K562 (cell line): ENCODE data around the gene TRAP1. TPM values are rescaled to one million over a fixed set of nuclear protein-coding genes. Genes with fewer than 3 reads are reported as not detected.

Experiments
- ATAC-seq: fragments of 200-7000 bp; cut with Tn5 transposase; 3 replicates; pipeline ENCODE4 v1.9.1; 2020; ENCODE audit warnings: moderate library complexity
- BruUV-seq: library from RNA; stranded (reverse); fragments of 400-500 nt; replicated peaks from 2 replicates; lab custom pipeline; 2021; lab: Mats Ljungman, UMichigan
- CTCF ChIA-PET: fragments of 300-600 bp; formaldehyde crosslinking; extraction: SDS; loops from one replicate; lab custom pipeline; 2021; ENCODE audit warnings: low intra/inter-chr PET ratio; lab: Yijun Ruan, JAX
- POLR2A ChIA-PET: fragments of 300-600, 350-650 bp; sonication (Branson Sonifier 250); formaldehyde crosslinking; extraction: SDS; loops from one replicate; lab custom pipeline; 2021; ENCODE audit warnings: antibody characterized with exemption, inconsistent platforms; lab: Yijun Ruan, JAX
- DNase-seq, 4 experiments: peaks; one replicate each; pipeline versions ENCODE4 v3.0.0 to v3.0.0-alpha.2; 2011 to 2018; ENCODE audit warnings: low spot score in 3 of 4, mixed read lengths in 3 of 4; ENCODE audit errors: extremely low read depth in 1 of 4
- FAIRE-seq: peaks from 2 replicates; lab custom pipeline; 2011; peaks lifted over from hg19 to GRCh38; lab: Jason Lieb, UNC
- H2AFZ ChIP-seq: 2 replicates; pipeline ENCODE4 v1.6.0; 2011; ENCODE audit warnings: low read depth, low read length, control low read depth, inconsistent platforms
- H3K27ac ChIP-seq: fragments of 200-600 bp; 3 replicates; pipeline ENCODE4 v1.8.0; 2011; ENCODE audit warnings: low read depth, mild to moderate bottlenecking, control low read depth, inconsistent platforms, low read length, moderate library complexity, mixed read lengths; ENCODE audit errors: extremely low read depth
- H3K27me3 ChIP-seq, 2 experiments: fragments of 300-600 bp in 1 of 2; 2 replicates in 1 of 2; 3 replicates in 1 of 2; pipeline versions ENCODE4 v1.6.0 to v1.8.0; 2011; ENCODE audit warnings: inconsistent platforms in 2 of 2, low read length in 2 of 2, mild to moderate bottlenecking in 1 of 2, mixed read lengths in 1 of 2, moderate library complexity in 1 of 2; ENCODE audit not compliant: control insufficient read depth in 2 of 2, insufficient read depth in 2 of 2
- H3K36me3 ChIP-seq: fragments of 300-600 bp; 3 replicates; pipeline ENCODE4 v1.8.0; 2011; ENCODE audit warnings: mild to moderate bottlenecking, low read length, inconsistent platforms; ENCODE audit not compliant: control insufficient read depth, insufficient read depth
- H3K4me1 ChIP-seq, 2 experiments: fragments of 200-600 bp in 1 of 2; replicated peaks in 1 of 2; 2 replicates in 1 of 2; 3 replicates in 1 of 2; pipeline versions ENCODE4 v1.5.1 to v1.8.0; 2011; ENCODE audit warnings: inconsistent platforms in 2 of 2, low read length in 2 of 2, mild to moderate bottlenecking in 1 of 2, mixed read lengths in 1 of 2, moderate library complexity in 1 of 2; ENCODE audit not compliant: control insufficient read depth in 2 of 2, insufficient read depth in 2 of 2
- H3K4me2 ChIP-seq: 2 replicates; pipeline ENCODE4 v1.6.1; 2011; ENCODE audit warnings: low read length, control low read depth, inconsistent platforms, mixed read lengths; ENCODE audit not compliant: insufficient read depth
- H3K4me3 ChIP-seq: fragments of 200-600 bp; sonication (generic), shearing (Covaris generic); 2 replicates; pipeline ENCODE4 v1.5.1; 2016; ENCODE audit warnings: control low read depth, inconsistent platforms
- H3K79me2 ChIP-seq: fragments of 200-600 bp; 3 replicates; pipeline ENCODE4 v1.8.0; 2011; ENCODE audit warnings: low read length, inconsistent platforms; ENCODE audit not compliant: control insufficient read depth, insufficient read depth
- H3K9ac ChIP-seq, 2 experiments: 2 replicates each; pipeline versions ENCODE4 v1.6.0 to v1.6.1; 2011; ENCODE audit warnings: low read depth in 2 of 2, low read length in 2 of 2, control low read depth in 1 of 2, inconsistent platforms in 1 of 2, mild to moderate bottlenecking in 1 of 2, mixed read lengths in 1 of 2; ENCODE audit not compliant: insufficient read depth in 1 of 2
- H3K9me1 ChIP-seq: one replicate; pipeline ENCODE4 v1.6.0; 2011; ENCODE audit warnings: inconsistent platforms, mild to moderate bottlenecking, low read length, moderate library complexity; ENCODE audit not compliant: control insufficient read depth, insufficient read depth
- H3K9me3 ChIP-seq: replicated peaks from 2 replicates; pipeline ENCODE4 v1.5.1; 2011; ENCODE audit warnings: low read depth, low read length, inconsistent platforms; ENCODE audit not compliant: control insufficient read depth, insufficient read depth
- H4K20me1 ChIP-seq: replicated peaks from 2 replicates; pipeline ENCODE4 v1.6.1; 2011; ENCODE audit warnings: low read length, inconsistent platforms, mixed read lengths; ENCODE audit not compliant: control insufficient read depth, insufficient read depth
- BHLHE40 ChIP-seq: IDR thresholded peaks from 2 replicates; pipeline ENCODE4 v1.6.1; 2011; ENCODE audit warnings: low read length, improper control_type of control experiment
- CBFB ChIP-seq: sonication (generic); formaldehyde crosslinking; IDR thresholded peaks from 2 replicates; pipeline ENCODE4 v1.4.0; 2020; ENCODE audit warnings: mild to moderate bottlenecking, missing genetic modification reagents
- CC2D1A ChIP-seq: fragments of 450-650 bp; IDR thresholded peaks from 2 replicates; pipeline ENCODE4 v1.6.1; 2017; ENCODE audit warnings: mild to moderate bottlenecking
- CREM ChIP-seq: IDR thresholded peaks from 2 replicates; pipeline ENCODE4 v1.6.1; 2014; ENCODE audit warnings: antibody characterized with exemption, low read depth
- DPF2 ChIP-seq: fragments of 450-650 bp; IDR thresholded peaks from 2 replicates; pipeline ENCODE4 v1.6.1; 2016
- EP300 ChIP-seq: IDR thresholded peaks from 2 replicates; pipeline ENCODE4 v1.6.1; 2012; ENCODE audit warnings: low read length, improper control_type of control experiment
- FOSL1 ChIP-seq: fragments of 200-800 bp; sonication (Bioruptor generic); conservative IDR thresholded peaks from 2 replicates; pipeline ENCODE4 v1.6.1; 2016; ENCODE audit warnings: missing genetic modification characterization, missing compliant biosample characterization
- FOXK2 ChIP-seq, 2 experiments: fragments of 450-650 bp; IDR thresholded peaks in 1 of 2; conservative IDR thresholded peaks in 1 of 2; 2 replicates each; pipeline ENCODE4 v1.6.1; 2016; ENCODE audit warnings: low read depth in 2 of 2, mild to moderate bottlenecking in 1 of 2
- JUN ChIP-seq, 2 experiments: sonication (generic) in 1 of 2; formaldehyde crosslinking in 1 of 2; IDR thresholded peaks; 2 replicates each; pipeline versions ENCODE4 v1.6.1 to v1.8.0; 2012 to 2022; ENCODE audit warnings: borderline replicate concordance in 2 of 2, mild to moderate bottlenecking in 2 of 2, improper control_type of control experiment in 1 of 2, low read depth in 1 of 2, low read length in 1 of 2, missing genetic modification reagents in 1 of 2
- KDM2B ChIP-seq: fragments of 250-450 bp; sonication (Bioruptor Pico); IDR thresholded peaks from 2 replicates; pipeline ENCODE4 v1.8.0; 2021; ENCODE audit warnings: mild to moderate bottlenecking, moderate library complexity
- MTA1 ChIP-seq: fragments of 450-650 bp; IDR thresholded peaks from 2 replicates; pipeline ENCODE4 v1.6.1; 2017; ENCODE audit warnings: borderline replicate concordance
- SMARCC2 ChIP-seq: fragments of 450-650 bp; IDR thresholded peaks from 2 replicates; pipeline ENCODE4 v1.6.1; 2017; ENCODE audit warnings: antibody characterized with exemption, moderate library complexity, mild to moderate bottlenecking, low read depth
- TAL1 ChIP-seq: fragments of 450-650 bp; IDR thresholded peaks from 2 replicates; pipeline ENCODE4 v1.6.1; 2016; ENCODE audit warnings: mild to moderate bottlenecking
- TCF3 ChIP-seq: sonication (generic); formaldehyde crosslinking; IDR thresholded peaks from 2 replicates; pipeline ENCODE4 v1.4.0; 2020; ENCODE audit warnings: mild to moderate bottlenecking, missing genetic modification reagents
- TEAD4 ChIP-seq, 2 experiments: sonication (generic) in 1 of 2; formaldehyde crosslinking in 1 of 2; IDR thresholded peaks; 2 replicates each; pipeline versions ENCODE4 v1.6.1 to v1.8.0; 2012 to 2022; ENCODE audit warnings: borderline replicate concordance in 1 of 2, inconsistent platforms in 1 of 2, low read length in 1 of 2, mild to moderate bottlenecking in 1 of 2, missing genetic modification reagents in 1 of 2
- YY1 ChIP-seq, 3 experiments: IDR thresholded peaks; 2 replicates each; pipeline ENCODE4 v1.6.1; 2011; ENCODE audit warnings: low read length in 2 of 3, mild to moderate bottlenecking in 2 of 3, moderate library complexity in 2 of 3, borderline replicate concordance in 1 of 3, control low read depth in 1 of 3, low read depth in 1 of 3; ENCODE audit not compliant: insufficient read depth in 3 of 3, insufficient replicate concordance in 2 of 3, control insufficient read depth in 1 of 3, insufficient read length in 1 of 3; ENCODE audit errors: extremely low read depth in 1 of 3
- ZNF644 ChIP-seq: fragments of 200-800 bp; sonication (Bioruptor generic); IDR thresholded peaks from 2 replicates; pipeline ENCODE4 v1.6.1; 2016; ENCODE audit warnings: low read depth, missing genetic modification characterization, missing compliant biosample characterization
- WGBS: fragments of 100-300 bp; shearing (Covaris generic); methylation state at CpG from one replicate; pipeline ENCODE4 v1.1.6; 2016; ENCODE audit warnings: low coverage, mixed read lengths; ENCODE audit not compliant: insufficient coverage; ENCODE audit errors: missing lambda C conversion rate; 5-methylcytosine and 5-hydroxymethylcytosine counted together
- in situ Hi-C: fragments of 300-500 bp; cut with MboI; formaldehyde crosslinking; loops from 4 replicates; pipeline ENCODE4 v1.15.0; 2018; ENCODE audit warnings: inconsistent platforms, mixed read lengths
- intact Hi-C: fragments of 100-400 bp; cut with micrococcal nuclease; formaldehyde crosslinking; loops from 2 replicates; pipeline ENCODE4 v1.14.2; 2022
- polyA plus RNA-seq, 8 experiments: library from polyadenylated mRNA; depleted of rRNA in 4 of 8; stranded (reverse) in 5 of 8; unstranded in 3 of 8; fragments of >200 nt; fragmentation: Nextera tagmentation in 2 of 8; fragmentation: Illumina TruSeq in 1 of 8; extraction: Ambion mirVana in 2 of 8; extraction: Trizol in 1 of 8; gene quantifications; 2 replicates each; pipeline versions ENCODE4 v1.2.1 to v1.2.3, GENCODE V29; 2011 to 2014; ENCODE audit warnings: inconsistent platforms in 1 of 8, missing spikeins in 1 of 8
- total RNA-seq, 7 experiments: library from RNA; depleted of rRNA in 6 of 7; stranded (reverse); fragments of >200 nt in 6 of 7; fragmentation: Illumina TruSeq in 2 of 7; extraction: Trizol in 2 of 7; gene quantifications; 2 replicates each; pipeline versions ENCODE4 v1.2.1 to v1.2.3, GENCODE V29; 2011 to 2021; ENCODE audit warnings: low replicate concordance in 1 of 7
- TF ChIP-seq, protein P1 (sequence below): fragments of 450-650 bp; IDR thresholded peaks from 2 replicates; pipeline ENCODE4 v1.6.1; 2016
- TF ChIP-seq, protein P2 (sequence below), 2 experiments: fragments of 450-650 bp in 1 of 2; sonication (generic) in 1 of 2; formaldehyde crosslinking in 1 of 2; IDR thresholded peaks in 1 of 2; conservative IDR thresholded peaks in 1 of 2; 2 replicates each; pipeline versions ENCODE4 v1.6.1 to v1.8.1; 2016 to 2023; ENCODE audit warnings: mild to moderate bottlenecking in 2 of 2, moderate library complexity in 2 of 2, inconsistent platforms in 1 of 2, missing genetic modification reagents in 1 of 2

TRAP1 gene
- total and polyA plus RNA-seq, 9 of the 15 experiments (the other 6 are each of a cell fraction or from before 2014, with no cell fraction given): 19.1 to 436 (median 301) TPM

DNA sequence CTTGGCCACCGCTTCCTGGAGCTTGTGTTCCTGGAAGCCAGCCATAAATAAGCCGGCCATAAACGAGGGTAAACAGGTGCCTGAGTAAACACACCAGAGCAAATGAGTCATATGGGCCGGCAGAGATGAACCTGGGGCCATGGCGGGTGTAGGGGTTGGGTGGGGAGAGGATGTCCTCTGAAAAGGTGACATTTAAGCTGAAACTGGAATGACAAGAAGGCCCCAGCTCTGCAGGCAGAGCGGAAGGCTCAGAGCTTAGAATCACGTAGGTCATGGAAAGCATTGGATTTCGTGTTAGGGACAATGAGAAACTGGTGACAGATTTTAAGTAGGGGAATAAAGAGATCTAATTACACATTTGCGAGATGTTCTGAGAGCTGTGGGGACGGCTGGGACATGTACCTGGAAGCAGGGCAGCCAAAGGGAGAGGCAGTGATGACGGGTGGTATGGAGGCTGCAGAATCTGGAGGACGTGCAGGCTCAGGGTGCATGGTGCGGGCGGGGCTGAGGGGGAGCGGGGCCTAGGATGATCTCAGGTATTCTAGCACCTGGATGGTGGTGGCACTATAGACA, 70.9 kb downstream of the TRAP1 start:
- ChIA-PET POLR2A (interaction anchor here (0.6 to 1.6 kb wide), 3 partner anchors 9 to 391 kb away, joined by 3 to 5 read pairs (median 3); no protein-coding TSS in a partner anchor), CTCF (no interaction called here)
- DNase-seq: peak; percentile 52 to 81 (median 64)
- Histone ChIP-seq H3K9me1 (no peaks in the 10 kb centered on the region), H3K4me1 (peaks cover 33 to 40% of the 10 kb centered on the region in 2 experiments), H3K9me3 (no peaks in the 10 kb centered on the region), H3K27me3 (no peaks in the 10 kb centered on the region), H2AFZ (peak overlapping the region; percentile 61; the same call in 1 of the 2 replicates), H3K36me3 (no peaks in the 10 kb centered on the region; the same call in 2 of the 3 replicates), H3K9ac (peak overlapping the region in 1 of 2 experiments; percentile 80; a peak in 2 of 4 replicates), H3K79me2 (no peaks in the 10 kb centered on the region), H3K27ac (no peak overlapping the region; the same call in 2 of the 3 replicates), H3K4me3 (no peak overlapping the region), H4K20me1 (no peaks in the 10 kb centered on the region), H3K4me2 (peak overlapping the region; percentile 44)
- in situ Hi-C loops (no loop called here), intact Hi-C loops (loop anchor here (5.0 kb wide), 1 partner anchor 119 kb away; no protein-coding TSS in a partner anchor)
- 33% methylated on average over 15 of the region's 15 CpGs for WGBS
- peak; percentile 67 for ATAC-seq
- BruUV-seq: no TSS peak
- peak; percentile 79 for FAIRE-seq
- TF ChIP-seq TCF3 (CRISPR knock-in tag) (peak; percentile 59), TEAD4 (IDR thresholded peaks at IDR 0.05; ENCODE audit: low read length) (peak; percentile 20; the same call in 1 of the 2 replicates), TEAD4 (CRISPR knock-in tag; IDR thresholded peaks at IDR 0.05; ENCODE audit: borderline replicate concordance) (no peak), FOSL1 (tag) (peak; percentile 68), CREM (peak; percentile 14; the same call in 1 of the 2 replicates), YY1 (IDR thresholded peaks at IDR 0.05; ENCODE audit: borderline replicate concordance in 1 of 3, control insufficient read depth in 1 of 3, extremely low read depth in 1 of 3, insufficient read depth in 3 of 3, insufficient read length in 1 of 3, insufficient replicate concordance in 2 of 3, low read depth in 1 of 3, low read length in 2 of 3) (peak in 1 of 3 experiments; percentile 64), CBFB (no peak), BHLHE40 (0 out of 2 replicates have a peak, but pooled peaks have one; percentile 7), KDM2B (CRISPR knock-in tag) (no peak), MTA1 (0 out of 2 replicates have a peak, but pooled peaks have one; percentile 15), FOXK2 (conservative IDR thresholded peaks at IDR 0.05 in 1 of 2, IDR thresholded peaks at IDR 0.05 in 1 of 2; ENCODE audit: low read depth in 2 of 2) (peak; percentile 74 to 82), DPF2 (peak; percentile 78), JUN (IDR thresholded peaks at IDR 0.05; ENCODE audit: borderline replicate concordance, low read depth, low read length) (peak; percentile 81), JUN (CRISPR knock-in tag; IDR thresholded peaks at IDR 0.05; ENCODE audit: borderline replicate concordance) (no peak), CC2D1A (no peak), TAL1 (0 out of 2 replicates have a peak, but pooled peaks have one; percentile 9), ZNF644 (tag) (no peak), SMARCC2 (0 out of 2 replicates have a peak, but pooled peaks have one; percentile 46), EP300 (peak; percentile 37; the same call in 1 of the 2 replicates)
- TF ChIP-seq, protein P1, sequence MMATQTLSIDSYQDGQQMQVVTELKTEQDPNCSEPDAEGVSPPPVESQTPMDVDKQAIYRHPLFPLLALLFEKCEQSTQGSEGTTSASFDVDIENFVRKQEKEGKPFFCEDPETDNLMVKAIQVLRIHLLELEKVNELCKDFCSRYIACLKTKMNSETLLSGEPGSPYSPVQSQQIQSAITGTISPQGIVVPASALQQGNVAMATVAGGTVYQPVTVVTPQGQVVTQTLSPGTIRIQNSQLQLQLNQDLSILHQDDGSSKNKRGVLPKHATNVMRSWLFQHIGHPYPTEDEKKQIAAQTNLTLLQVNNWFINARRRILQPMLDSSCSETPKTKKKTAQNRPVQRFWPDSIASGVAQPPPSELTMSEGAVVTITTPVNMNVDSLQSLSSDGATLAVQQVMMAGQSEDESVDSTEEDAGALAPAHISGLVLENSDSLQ: peak; percentile 43; the same call in 1 of the 2 replicates
- TF ChIP-seq, protein P2, sequence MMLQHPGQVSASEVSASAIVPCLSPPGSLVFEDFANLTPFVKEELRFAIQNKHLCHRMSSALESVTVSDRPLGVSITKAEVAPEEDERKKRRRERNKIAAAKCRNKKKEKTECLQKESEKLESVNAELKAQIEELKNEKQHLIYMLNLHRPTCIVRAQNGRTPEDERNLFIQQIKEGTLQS (IDR thresholded peaks at IDR 0.05): peak; percentile 81
- TF ChIP-seq, protein P2 (CRISPR knock-in tag; conservative IDR thresholded peaks at IDR 0.05): no peak
